K562 (cell line): ENCODE measurements around the gene UNC13A. TPM values are rescaled to one million over a fixed set of nuclear protein-coding genes. Genes with fewer than 3 reads are reported as not detected.
A peak's percentile ranks its signal among the peaks of the same experiment; 100 is the strongest.

ENCODE experiments used
- CHCHD3 ChIP-seq: fragments of 250-450 bp; sonication (Bioruptor Pico); IDR thresholded peaks from 2 replicates; pipeline ENCODE4 v2.1.2; 2022; ENCODE audit warnings: mild to moderate bottlenecking
- EHMT2 ChIP-seq: fragments of 450-650 bp; IDR thresholded peaks from 2 replicates; pipeline ENCODE4 v1.6.1; 2018; ENCODE audit warnings: antibody characterized with exemption
- ELK1 ChIP-seq: sonication (generic); formaldehyde crosslinking; IDR thresholded peaks from 2 replicates; pipeline ENCODE4 v1.8.1; 2022; ENCODE audit warnings: missing genetic modification reagents
- EP300 ChIP-seq: IDR thresholded peaks from 2 replicates; pipeline ENCODE4 v1.6.1; 2012; ENCODE audit warnings: low read length, improper control_type of control experiment
- GABPB1 ChIP-seq: sonication (generic); formaldehyde crosslinking; IDR thresholded peaks from 2 replicates; pipeline ENCODE4 v1.8.0; 2022; ENCODE audit warnings: mild to moderate bottlenecking, missing genetic modification reagents
- REST ChIP-seq, 2 experiments: fragments of 450-650 bp; formaldehyde crosslinking in 1 of 2; IDR thresholded peaks; 2 replicates each; pipeline versions ENCODE4 v1.4.0 to v1.6.1; 2014 to 2020; ENCODE audit warnings: mild to moderate bottlenecking in 2 of 2, borderline replicate concordance in 1 of 2, low read depth in 1 of 2
- ZBTB40 ChIP-seq, 2 experiments: fragments of 450-650 bp in 1 of 2; sonication (generic) in 1 of 2; formaldehyde crosslinking in 1 of 2; IDR thresholded peaks; 2 replicates each; pipeline versions ENCODE4 v1.7.1 to v1.9.0; 2016 to 2022; ENCODE audit warnings: inconsistent platforms in 1 of 2, mild to moderate bottlenecking in 1 of 2, missing genetic modification reagents in 1 of 2
- ZBTB7A ChIP-seq: IDR thresholded peaks from 2 replicates; pipeline ENCODE4 v1.6.1; 2011; ENCODE audit warnings: low read depth, mild to moderate bottlenecking, low read length, moderate library complexity, borderline replicate concordance; ENCODE audit not compliant: control insufficient read depth
- polyA plus RNA-seq, 8 experiments: library from polyadenylated mRNA; depleted of rRNA in 4 of 8; stranded (reverse) in 5 of 8; unstranded in 3 of 8; fragments of >200 nt; fragmentation: Nextera tagmentation in 2 of 8; fragmentation: Illumina TruSeq in 1 of 8; extraction: Ambion mirVana in 2 of 8; extraction: Trizol in 1 of 8; gene quantifications; 2 replicates each; pipeline versions ENCODE4 v1.2.1 to v1.2.3, GENCODE V29; 2011 to 2014; ENCODE audit warnings: inconsistent platforms in 1 of 8, missing spikeins in 1 of 8
- total RNA-seq, 7 experiments: library from RNA; depleted of rRNA in 6 of 7; stranded (reverse); fragments of >200 nt in 6 of 7; fragmentation: Illumina TruSeq in 2 of 7; extraction: Trizol in 2 of 7; gene quantifications; 2 replicates each; pipeline versions ENCODE4 v1.2.1 to v1.2.3, GENCODE V29; 2011 to 2021; ENCODE audit warnings: low replicate concordance in 1 of 7

The UNC13A gene
- total and polyA plus RNA-seq, 9 of the 15 experiments (the other 6 are each of a cell fraction or from before 2014, with no cell fraction given): 0.03 to 1.0 (median 0.25) TPM

- peak; percentile 22; the same call in 1 of the 2 replicates for TF ChIP-seq REST (IDR thresholded peaks at IDR 0.05; ENCODE audit: borderline replicate concordance)
- TF ChIP-seq REST (CRISPR knock-in tag; IDR thresholded peaks at IDR 0.05; ENCODE audit: low read depth): peak; percentile 46; the same call in 1 of the 2 replicates
- TF ChIP-seq ZBTB40 (IDR thresholded peaks at IDR 0.05): peak; percentile 69
- no peak for TF ChIP-seq ZBTB40 (CRISPR knock-in tag; IDR thresholded peaks at IDR 0.05)
- no peak for TF ChIP-seq ELK1 (CRISPR knock-in tag)
- peak; percentile 89 for TF ChIP-seq ZBTB7A
- no peak for TF ChIP-seq CHCHD3 (CRISPR knock-in tag)
- peak; percentile 66; the same call in 1 of the 2 replicates for TF ChIP-seq GABPB1 (CRISPR knock-in tag)
- TF ChIP-seq EHMT2: 0 out of 2 replicates have a peak, but pooled peaks have one; percentile 69
- peak; percentile 5; the same call in 1 of the 2 replicates for TF ChIP-seq EP300
Measured at GRCh38 chr19:17680230-17680722, 7.9 kb downstream of the UNC13A start (continued).
